Spleen (tissue), 7 donors: ENCODE results near the gene NUMA1.

Source experiments
- POLR2A ChIP-seq, 3 donors: fragments of 450-650 bp; IDR thresholded peaks; one replicate each; pipeline ENCODE4 v1.5.1; 2017; ENCODE audit warnings: antibody characterized with exemption in 3 of 3, mild to moderate bottlenecking in 1 of 3
- TF ChIP-seq, protein P1 (sequence below), 11 experiments: fragments of 200-600 bp in 7 of 11; fragments of 450-650 bp in 4 of 11; sonication (generic) in 4 of 11; IDR thresholded peaks in 8 of 11; conservative IDR thresholded peaks in 3 of 11; 1 replicate in 7 of 11; 2 replicates in 4 of 11; pipeline versions ENCODE4 v1.4.0 to v1.8.0; 2016 to 2021; ENCODE audit warnings: antibody characterized with exemption in 11 of 11, inconsistent platforms in 4 of 11, mild to moderate bottlenecking in 1 of 11
- donor health status: DM: no; HTN: no; CAD: no; lungs with moderate emphysema.
- donor health status: DM: no; HTN: no; CAD: no.
- donor health status: DM: no; HTN: no; CAD: no.

DNA sequence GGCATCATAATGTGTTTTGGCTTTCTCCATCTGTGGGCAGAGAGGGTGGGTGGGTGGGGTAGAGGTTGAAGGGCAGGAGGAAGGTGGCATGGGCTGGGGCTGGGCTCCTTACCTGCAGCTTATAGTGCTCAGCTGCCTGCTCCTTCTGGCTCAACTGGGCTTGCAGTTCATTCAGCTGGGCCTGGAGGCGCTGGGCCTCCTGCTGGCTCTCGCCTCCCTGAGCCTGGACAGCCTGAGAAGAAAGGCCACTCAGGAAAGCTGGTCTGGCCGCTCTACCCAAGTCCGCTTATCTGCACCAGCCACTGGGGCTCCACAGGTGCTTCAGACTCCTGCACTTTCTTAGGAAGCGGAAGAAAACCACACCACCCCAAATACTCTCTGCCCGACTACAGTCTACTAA is 71.2 kb downstream of the NUMA1 start:
- no peak for TF ChIP-seq POLR2A (IDR thresholded peaks at IDR 0.05)
- TF ChIP-seq, protein P1, sequence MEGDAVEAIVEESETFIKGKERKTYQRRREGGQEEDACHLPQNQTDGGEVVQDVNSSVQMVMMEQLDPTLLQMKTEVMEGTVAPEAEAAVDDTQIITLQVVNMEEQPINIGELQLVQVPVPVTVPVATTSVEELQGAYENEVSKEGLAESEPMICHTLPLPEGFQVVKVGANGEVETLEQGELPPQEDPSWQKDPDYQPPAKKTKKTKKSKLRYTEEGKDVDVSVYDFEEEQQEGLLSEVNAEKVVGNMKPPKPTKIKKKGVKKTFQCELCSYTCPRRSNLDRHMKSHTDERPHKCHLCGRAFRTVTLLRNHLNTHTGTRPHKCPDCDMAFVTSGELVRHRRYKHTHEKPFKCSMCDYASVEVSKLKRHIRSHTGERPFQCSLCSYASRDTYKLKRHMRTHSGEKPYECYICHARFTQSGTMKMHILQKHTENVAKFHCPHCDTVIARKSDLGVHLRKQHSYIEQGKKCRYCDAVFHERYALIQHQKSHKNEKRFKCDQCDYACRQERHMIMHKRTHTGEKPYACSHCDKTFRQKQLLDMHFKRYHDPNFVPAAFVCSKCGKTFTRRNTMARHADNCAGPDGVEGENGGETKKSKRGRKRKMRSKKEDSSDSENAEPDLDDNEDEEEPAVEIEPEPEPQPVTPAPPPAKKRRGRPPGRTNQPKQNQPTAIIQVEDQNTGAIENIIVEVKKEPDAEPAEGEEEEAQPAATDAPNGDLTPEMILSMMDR (IDR thresholded peaks at IDR 0.05 in 8 of 11, conservative IDR thresholded peaks at IDR 0.05 in 3 of 11), result no peak
